ENCODE measurements around the gene KRT20.
"Not testable (repeated sequence)": the region's sequence is repeated elsewhere in the genome, so short reads cannot be mapped to it uniquely, and the experiment has no call there.

Gene KRT20

DNA sequence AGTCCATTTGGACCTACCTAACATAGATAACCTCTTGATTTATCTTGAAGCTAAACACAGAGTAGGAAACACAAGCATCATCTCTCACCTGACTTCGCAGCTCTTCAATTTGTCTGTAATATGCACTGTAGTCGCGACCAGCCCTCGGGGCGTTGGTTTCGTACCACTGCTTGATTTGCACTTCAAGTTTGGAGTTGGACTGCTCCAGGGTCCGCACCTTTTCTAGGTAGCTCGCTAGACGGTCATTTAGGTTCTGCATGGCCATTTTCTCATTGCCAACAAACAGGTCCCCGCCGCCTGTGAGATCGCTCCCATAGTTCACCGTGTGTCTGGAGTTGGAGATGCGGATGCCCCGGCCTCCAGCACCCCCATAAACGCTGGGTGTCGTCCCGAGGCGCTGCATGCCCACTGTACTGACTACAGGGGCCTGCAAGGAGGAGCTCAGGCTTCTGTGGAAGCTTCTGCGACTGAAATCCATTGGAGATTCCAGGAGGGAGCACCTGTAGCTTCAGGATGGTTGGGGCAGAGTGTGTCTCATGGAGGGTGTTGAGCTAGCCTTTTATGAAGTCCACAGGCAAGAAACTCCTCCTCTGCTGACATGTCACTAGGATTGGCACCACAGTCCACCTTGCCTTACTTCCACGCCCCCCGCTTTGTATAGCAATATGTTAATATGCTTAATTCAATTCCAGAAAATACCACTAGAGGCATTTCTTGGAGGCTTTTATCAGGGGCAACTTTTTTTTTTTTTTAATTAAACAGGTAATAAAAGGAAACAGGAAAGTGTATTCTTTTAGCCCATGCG, at the start of gene KRT20:
Gene KRT20, minus strand, starts transcription at position 535 of the 805 bp plus-strand sequence. Its CDS starts 57 bp downstream, at position 478.
- no peak for DNase-seq (ENCODE audit: low spot score)

GRCh38 chr17:40932608-40933007, 47.6 kb upstream of the KRT20 start:
- no peak for DNase-seq (ENCODE audit: low spot score)

- no peak for DNase-seq (ENCODE audit: low spot score)
These were observed 46.3 kb upstream of the KRT20 start for GRCh38 chr17:40931311-40931710.

DNA sequence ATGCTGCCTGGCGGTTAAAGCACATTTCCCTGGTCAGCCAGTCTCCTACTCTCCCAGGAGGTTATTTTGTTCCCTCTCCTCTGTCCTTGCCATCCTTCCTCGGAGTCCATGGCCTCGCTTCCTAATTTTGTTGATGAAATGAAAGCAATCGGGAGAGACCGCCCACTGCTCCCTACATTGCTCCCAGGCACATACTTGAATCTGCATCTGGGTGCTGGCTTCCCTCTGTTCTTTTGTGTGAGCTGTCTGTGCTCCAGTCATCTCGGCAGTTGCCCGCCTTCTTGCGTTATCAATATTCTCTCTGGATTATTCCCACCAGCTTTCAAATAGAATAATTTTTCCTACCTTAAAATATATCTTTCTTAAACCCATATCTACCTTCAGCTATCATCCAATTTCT, 41.3 kb upstream of the KRT20 start:
- peak; percentile 5 for DNase-seq (ENCODE audit: low spot score)

- DNase-seq (ENCODE audit: low spot score): peak; percentile 92
These were observed 37.2 kb upstream of the KRT20 start for GRCh38 chr17:40922239-40922638.

GRCh38 chr17:40921026-40921425, 36.0 kb upstream of the KRT20 start:
- DNase-seq (ENCODE audit: low spot score): no peak

GRCh38 chr17:40917116-40917515, 32.1 kb upstream of the KRT20 start:
- not testable (repeated sequence) for DNase-seq (ENCODE audit: low spot score)

- DNase-seq (ENCODE audit: low spot score): no peak
These were observed 31.3 kb upstream of the KRT20 start for GRCh38 chr17:40916366-40916765.

DNA sequence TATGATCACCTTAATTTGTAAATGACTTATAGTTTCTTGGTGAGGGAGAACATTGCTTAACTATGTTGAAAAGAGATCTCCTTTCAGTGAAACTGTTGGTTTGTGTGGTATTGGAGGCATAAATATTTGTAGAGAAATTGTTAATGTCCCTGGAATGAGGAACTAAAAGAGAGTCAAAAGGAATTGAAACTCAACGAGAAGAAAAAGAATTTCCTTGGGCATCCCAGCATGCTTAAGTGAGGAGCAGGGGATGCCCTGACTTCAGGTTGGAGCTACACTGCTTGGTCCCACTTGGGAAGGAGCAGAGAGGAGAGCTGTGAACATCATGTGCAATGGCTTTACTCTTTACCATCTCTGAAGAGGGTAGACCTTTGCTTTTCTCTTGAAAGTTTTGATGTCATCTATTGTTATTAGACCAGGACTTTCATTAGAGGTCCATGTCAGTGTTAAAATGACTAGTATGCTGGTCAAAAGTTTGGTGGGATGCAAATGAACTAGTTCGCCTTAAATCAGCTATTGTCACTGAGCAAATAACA, 30.7 kb upstream of the KRT20 start:
- peak; percentile 60 for DNase-seq (ENCODE audit: low spot score)

DNA sequence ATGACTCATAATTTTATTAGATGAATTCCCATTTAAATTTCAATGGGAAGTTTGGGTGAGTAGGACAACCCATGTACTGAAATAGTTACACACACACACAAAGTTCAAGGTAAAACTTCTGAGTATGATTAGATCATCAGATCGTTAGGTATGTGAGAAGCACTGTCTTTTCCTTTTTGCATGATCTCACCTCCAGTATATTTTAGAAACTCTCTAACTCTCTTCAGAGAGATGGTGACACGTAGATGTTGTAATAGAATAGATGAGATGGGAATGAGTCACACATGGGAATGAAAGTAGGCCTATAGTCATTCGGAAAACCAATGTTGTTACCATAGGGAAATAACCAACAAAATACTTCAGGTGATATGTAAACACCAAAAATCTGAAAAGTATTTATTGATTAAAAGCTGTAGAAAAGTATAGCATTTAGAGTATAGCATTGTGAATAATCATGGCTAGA, 30.2 kb upstream of the KRT20 start:
- peak; percentile 80 for DNase-seq (ENCODE audit: low spot score)

DNA sequence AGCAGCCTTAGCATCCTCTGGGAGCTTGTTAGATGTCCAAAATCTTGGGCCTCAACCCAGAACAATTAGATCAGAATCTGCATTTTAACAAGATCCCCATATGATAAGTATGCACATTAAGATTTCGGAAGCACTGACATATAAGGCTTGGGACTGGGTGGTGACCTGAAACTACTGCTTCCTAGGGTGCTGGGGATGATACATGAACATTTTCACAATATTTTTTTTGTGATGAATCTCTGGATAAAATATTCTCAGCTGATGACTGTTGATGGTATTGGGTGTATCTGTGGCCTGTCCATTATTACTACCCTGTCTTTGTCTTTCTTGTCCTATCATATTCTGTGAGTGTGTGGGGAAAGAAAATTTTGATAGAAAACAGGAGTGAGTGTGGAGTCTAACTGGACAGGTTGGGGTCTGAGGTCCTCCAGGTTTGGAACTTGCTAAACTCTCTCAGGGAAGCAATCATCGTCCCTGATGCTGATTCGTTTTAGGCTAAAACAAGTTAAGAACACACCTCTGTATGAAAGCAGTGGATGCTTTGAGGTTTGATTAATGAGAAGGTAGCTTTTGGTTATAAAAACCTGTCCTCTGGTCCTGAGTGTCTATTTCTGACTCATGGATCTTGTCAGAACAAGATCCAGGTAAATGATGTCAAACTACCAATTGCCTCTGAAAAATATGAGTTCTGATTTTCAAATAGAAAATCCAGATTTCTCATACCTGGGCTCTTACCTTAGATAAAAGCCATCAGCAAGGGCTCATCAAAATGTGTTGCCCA, 29.2 kb upstream of the KRT20 start:
- no peak for DNase-seq (ENCODE audit: low spot score)

GRCh38 chr17:40912486-40913210, 27.6 kb upstream of the KRT20 start:
- DNase-seq (ENCODE audit: low spot score): no peak

- DNase-seq (ENCODE audit: low spot score): peak; percentile 58
These were observed 25.4 kb upstream of the KRT20 start for GRCh38 chr17:40910441-40910841.

DNA sequence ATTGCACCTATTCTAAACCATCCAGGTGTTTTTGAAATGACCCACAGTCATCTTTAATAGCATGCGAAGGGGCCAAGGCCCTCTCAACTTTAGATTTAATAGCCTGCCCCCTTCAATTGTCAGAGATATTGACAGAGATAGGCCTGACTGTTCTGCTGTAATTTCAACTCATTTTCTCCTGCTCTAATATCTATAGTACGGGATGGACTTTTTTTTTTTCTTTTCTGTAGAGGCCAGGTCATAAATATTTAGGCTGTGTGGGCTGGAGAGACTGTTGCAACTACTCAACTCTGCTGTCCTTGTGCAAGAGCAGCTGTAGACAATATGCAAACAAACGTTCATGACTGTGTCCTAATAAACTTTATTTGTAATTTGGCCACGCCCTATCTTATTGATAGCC, 24.7 kb upstream of the KRT20 start:
- DNase-seq (ENCODE audit: low spot score): peak; percentile 43

DNA sequence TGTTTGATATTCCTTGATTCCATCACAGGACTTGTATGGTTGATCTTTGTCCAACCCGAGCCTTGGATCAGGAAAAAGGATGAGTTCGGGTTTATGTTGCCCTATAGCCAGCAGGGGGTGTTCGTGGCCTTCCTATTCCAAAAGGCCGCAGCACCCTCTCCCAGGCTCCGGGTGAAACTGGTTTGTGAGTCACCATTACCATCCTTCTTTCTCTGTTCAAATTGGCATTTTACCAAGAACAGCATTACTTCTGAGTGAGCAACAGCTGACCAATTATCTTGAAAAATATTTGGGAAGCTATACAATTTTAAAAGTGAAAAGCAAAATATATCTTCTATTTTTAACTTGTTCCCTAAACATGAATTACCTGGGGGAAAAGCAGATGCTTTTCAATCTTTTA, 24.3 kb upstream of the KRT20 start:
- DNase-seq (ENCODE audit: low spot score): peak; percentile 91

DNA sequence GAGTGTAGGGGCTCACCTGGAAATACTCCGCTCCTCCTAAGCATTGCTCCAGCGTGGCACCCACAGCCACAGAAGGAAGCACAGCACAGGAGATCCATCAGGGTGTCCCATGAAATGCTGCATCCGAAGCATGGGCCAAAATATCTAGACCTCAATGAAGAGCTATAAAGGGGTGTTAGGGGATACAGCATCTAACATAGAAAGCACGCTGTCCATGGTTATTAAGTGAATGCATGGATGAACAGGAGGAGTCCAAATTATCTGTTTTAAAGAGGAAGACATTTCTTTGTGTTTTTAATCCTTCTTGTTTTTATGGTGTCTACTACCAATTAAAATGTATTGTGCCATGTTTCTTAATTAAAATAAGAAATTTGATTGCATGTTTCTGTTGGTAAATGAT, 21.6 kb upstream of the KRT20 start:
- DNase-seq (ENCODE audit: low spot score): no peak

DNA sequence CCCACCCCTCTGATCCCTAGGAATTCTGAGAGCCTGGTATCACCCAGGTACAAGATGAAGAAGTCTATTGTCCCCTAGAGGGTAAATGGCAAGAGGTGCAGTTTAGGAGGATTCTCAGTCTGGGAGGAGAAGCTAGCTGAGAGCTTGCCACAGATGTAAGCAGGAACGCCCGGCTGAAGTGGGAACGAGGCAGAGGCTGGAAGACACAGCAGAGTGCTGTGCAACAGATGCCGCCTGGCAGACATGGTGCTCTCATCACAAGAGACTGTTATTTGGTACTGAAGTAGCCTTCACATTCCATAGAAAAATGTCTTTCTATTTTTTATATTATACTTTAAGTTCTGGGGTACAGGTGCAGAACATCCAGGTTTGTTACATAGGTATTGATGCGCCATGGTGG, 20.3 kb upstream of the KRT20 start:
- no peak for DNase-seq (ENCODE audit: low spot score)

DNA sequence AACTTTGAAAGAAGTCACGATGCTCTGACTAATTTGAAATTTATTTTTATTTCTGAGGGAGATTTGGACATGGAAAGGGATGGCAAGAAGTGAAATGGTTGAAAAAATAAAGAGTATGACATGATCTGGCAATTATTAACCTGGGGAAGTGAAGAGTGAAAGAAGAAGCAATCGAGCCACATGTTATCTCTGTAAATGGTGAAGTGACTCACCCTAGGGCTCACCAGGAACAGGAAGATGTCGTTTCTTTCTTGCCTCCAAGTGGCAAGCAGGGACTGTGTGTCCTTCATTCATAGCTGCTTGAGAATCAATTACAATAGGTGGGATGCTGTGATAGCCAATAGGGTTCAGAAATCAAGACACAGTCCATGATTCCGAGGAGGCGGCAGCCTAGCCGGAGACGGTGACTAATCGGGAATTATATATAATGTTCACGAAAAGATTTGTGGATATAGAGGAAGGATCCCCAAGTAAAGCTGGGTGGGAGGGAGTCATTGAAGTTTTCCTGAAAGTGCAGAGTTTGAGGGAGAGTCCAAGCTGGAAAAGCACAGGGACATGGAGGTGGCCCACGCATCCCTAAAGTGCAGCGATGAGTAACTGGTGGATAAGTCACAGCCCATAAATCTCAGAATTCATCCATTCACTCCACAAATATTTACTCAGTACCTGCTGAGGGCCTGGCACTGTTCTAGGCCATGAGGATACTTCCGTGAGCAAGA, 18.2 kb upstream of the KRT20 start:
- DNase-seq (ENCODE audit: low spot score): peak; percentile 30

DNA sequence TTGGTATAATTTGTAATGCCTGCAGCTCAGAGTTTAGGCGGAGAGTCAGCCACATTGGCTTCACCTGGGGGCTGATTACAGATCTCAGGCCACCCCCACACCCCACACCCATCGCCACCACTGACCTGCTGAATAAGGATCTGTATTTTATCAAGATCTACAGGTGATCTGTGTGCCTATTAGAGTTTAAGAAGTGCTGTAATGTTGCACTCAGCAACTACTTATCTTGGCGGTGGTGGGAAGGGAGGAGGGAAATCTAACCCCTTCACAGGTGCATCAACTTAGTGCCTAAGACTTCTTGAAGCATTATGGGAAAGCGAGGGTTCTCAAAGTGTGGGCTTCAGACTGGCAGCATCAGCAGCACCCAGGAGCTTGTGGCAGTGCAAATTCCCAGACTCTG, 17.5 kb upstream of the KRT20 start:
- DNase-seq (ENCODE audit: low spot score): no peak

DNA sequence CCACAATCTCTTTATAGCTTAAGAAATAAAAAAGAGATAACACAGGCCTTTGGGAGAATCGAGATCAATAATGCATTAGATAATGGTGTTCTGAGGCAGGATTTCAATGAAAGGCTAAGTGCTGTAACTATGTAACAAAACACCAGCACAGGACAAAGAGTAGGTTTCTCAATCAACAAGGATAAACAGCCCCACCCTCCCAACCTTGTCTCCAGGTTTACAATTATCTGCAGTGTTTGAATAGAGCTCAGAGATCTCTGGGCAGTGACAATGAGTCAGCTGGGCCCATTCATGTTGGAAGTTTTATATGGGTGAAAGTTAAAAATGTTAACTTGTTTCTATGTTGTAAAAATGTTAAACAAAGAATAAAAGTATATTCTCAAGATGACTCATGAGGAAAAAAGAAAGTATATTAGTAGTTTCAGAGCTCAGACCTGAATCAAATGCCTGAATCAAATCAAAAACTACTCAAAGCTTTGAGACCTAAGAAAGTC, 17.0 kb upstream of the KRT20 start:
- peak; percentile 26 for DNase-seq (ENCODE audit: low spot score)

GRCh38 chr17:40900809-40901356, 15.8 kb upstream of the KRT20 start:
- DNase-seq (ENCODE audit: low spot score): no peak
